KOPT-K1 (cell line): ENCODE results near the gene SERTM1.

Source experiments
- H3K27ac ChIP-seq: fragments of 200-600 bp; sonication (generic); 2 replicates; pipeline ENCODE4 v1.5.1; 2016; ENCODE audit warnings: antibody characterized with exemption, mild to moderate bottlenecking, low read depth, low read length; ENCODE audit not compliant: poor library complexity, severe bottlenecking
- H3K36me3 ChIP-seq: fragments of 200-600 bp; sonication (generic); 2 replicates; pipeline ENCODE4 v1.5.1; 2017; ENCODE audit warnings: antibody characterized with exemption, mild to moderate bottlenecking, low read length, moderate library complexity; ENCODE audit not compliant: insufficient read depth
- H3K9me3 ChIP-seq: fragments of 200-600 bp; sonication (generic); 2 replicates; pipeline ENCODE4 v1.5.1; 2017; ENCODE audit warnings: antibody characterized with exemption, low read length, mild to moderate bottlenecking; ENCODE audit not compliant: insufficient read depth, poor library complexity, severe bottlenecking

SERTM1 gene

GRCh38 chr13:36728006-36728405 lies 54.2 kb downstream of the SERTM1 start:
- Histone ChIP-seq H3K9me3 (no peaks in the 10 kb centered on the region), H3K27ac (no peak overlapping the region)

GRCh38 chr13:36736119-36736726 lies 62.4 kb downstream of the SERTM1 start:
- no peak overlapping the region for H3K27ac ChIP-seq
- no peaks in the 10 kb centered on the region for H3K9me3 ChIP-seq
- no peaks in the 10 kb centered on the region for H3K36me3 ChIP-seq

More at GRCh38 chr13:36728006-36728405, 54.2 kb downstream of the SERTM1 start:
- no peaks in the 10 kb centered on the region for H3K36me3 ChIP-seq

GRCh38 chr13:36737524-36738083 lies 63.8 kb downstream of the SERTM1 start:
- no peaks in the 10 kb centered on the region for H3K36me3 ChIP-seq
- H3K9me3 ChIP-seq = no peaks in the 10 kb centered on the region
- no peak overlapping the region for H3K27ac ChIP-seq

GRCh38 chr13:36745436-36745835 lies 71.6 kb downstream of the SERTM1 start:
- Histone ChIP-seq H3K36me3 (no peaks in the 10 kb centered on the region), H3K27ac (no peak overlapping the region), H3K9me3 (no peaks in the 10 kb centered on the region)

GRCh38 chr13:36746051-36746450 lies 72.2 kb downstream of the SERTM1 start:
- H3K9me3 ChIP-seq = no peaks in the 10 kb centered on the region
- no peak overlapping the region for H3K27ac ChIP-seq
- H3K36me3 ChIP-seq = no peaks in the 10 kb centered on the region
